Natural killer cell treated with Interleukin-12 subunit alpha and Interleukin-12 subunit beta and Interleukin-15 and Interleukin-18, amount 100 ng/mL, for 72 hours (primary cell): Measurements from ENCODE around the gene MS4A6A. TPM values are rescaled to one million over a fixed set of nuclear protein-coding genes. Genes with fewer than 3 reads are reported as not detected.
"Not testable (repeated sequence)": the region's sequence is repeated elsewhere in the genome, so short reads cannot be mapped to it uniquely, and the experiment has no call there.

ENCODE experiments used
- ATAC-seq, 2 donors: fragments of 150-1000 bp; cut with Tn5 transposase in 1 of 2; sonication (Bioruptor Pico), chemical (Tn5 transposase) in 1 of 2; 2 replicates each; pipeline ENCODE4 v1.10.0; 2021
- DNase-seq: peaks from one replicate; pipeline ENCODE4 v3.0.0; 2022; ENCODE audit warnings: low spot score
- H3K27ac Mint-ChIP-seq, 2 donors: 1 replicate in 1 of 2; 2 replicates in 1 of 2; pipeline ENCODE4 v1.8.0; 2022; ENCODE audit warnings: mixed read lengths in 2 of 2, mild to moderate bottlenecking in 1 of 2, moderate library complexity in 1 of 2
- H3K27me3 Mint-ChIP-seq, 2 donors: 1 replicate in 1 of 2; 2 replicates in 1 of 2; pipeline ENCODE4 v1.8.0; 2022; ENCODE audit warnings: mixed read lengths in 2 of 2
- H3K36me3 Mint-ChIP-seq: one replicate; pipeline ENCODE4 v1.8.0; 2022; ENCODE audit warnings: mixed read lengths
- H3K4me1 Mint-ChIP-seq, 2 donors: 1 replicate in 1 of 2; 2 replicates in 1 of 2; pipeline ENCODE4 v1.8.0; 2022; ENCODE audit warnings: low read depth in 2 of 2, mixed read lengths in 2 of 2, mild to moderate bottlenecking in 1 of 2
- H3K4me3 Mint-ChIP-seq: one replicate; pipeline ENCODE4 v1.8.0; 2022; ENCODE audit warnings: mixed read lengths
- H3K9me3 Mint-ChIP-seq: 2 replicates; pipeline ENCODE4 v1.8.0; 2022; ENCODE audit warnings: mixed read lengths
- total RNA-seq, 2 donors: library from RNA; stranded (reverse); gene quantifications; one replicate each; pipeline ENCODE4 v1.2.3, GENCODE V29; 2022

The MS4A6A gene, protein sequence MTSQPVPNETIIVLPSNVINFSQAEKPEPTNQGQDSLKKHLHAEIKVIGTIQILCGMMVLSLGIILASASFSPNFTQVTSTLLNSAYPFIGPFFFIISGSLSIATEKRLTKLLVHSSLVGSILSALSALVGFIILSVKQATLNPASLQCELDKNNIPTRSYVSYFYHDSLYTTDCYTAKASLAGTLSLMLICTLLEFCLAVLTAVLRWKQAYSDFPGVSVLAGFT
- total RNA-seq = not detected

GRCh38 chr11:60182541-60183330 is at the start of gene MS4A6A:
Gene MS4A6A, minus strand, starts transcription at chr11:60183083. Its CDS starts 1,356 bp downstream, at chr11:60181727.
- Mint-ChIP-seq H3K27me3 (peaks cover 20 to 24% of the 10 kb centered on the region in 2 donors), H3K4me3 (no peak within 1 kb of the TSS), H3K9me3 (no peaks in the 10 kb centered on the region), H3K36me3 (no peaks in the 10 kb centered on the region), H3K4me1 (no peaks in the 10 kb centered on the region), H3K27ac (no peak within 1 kb of the TSS)
- ATAC-seq = no peak
- no peak for DNase-seq

DNA sequence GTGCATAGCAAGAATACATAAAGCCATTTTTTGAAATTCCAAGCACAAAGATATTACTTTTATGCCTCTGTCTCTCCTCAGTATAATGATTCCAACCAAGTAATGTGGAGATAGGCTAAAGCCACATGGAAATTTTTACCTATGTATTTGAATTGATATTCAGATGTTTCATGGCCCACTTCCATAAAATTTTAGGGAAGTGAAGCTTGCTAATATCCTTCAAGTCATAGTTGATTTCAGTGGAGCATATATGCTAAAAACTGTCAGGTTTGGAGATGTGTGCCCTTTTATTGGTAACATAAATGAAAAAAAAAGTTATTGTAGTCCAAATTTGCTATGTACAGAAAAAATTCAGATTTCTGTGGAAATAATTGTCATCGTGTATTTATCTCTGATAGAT is 47.8 kb upstream of the MS4A6A start:
- Mint-ChIP-seq H3K27me3 (peaks cover 0 to 6% of the 10 kb centered on the region in 2 donors), H3K27ac (no peak overlapping the region), H3K36me3 (no peaks in the 10 kb centered on the region), H3K4me1 (no peaks in the 10 kb centered on the region), H3K9me3 (no peaks in the 10 kb centered on the region), H3K4me3 (no peak overlapping the region)
- DNase-seq (no peak), ATAC-seq (no peak)

DNA sequence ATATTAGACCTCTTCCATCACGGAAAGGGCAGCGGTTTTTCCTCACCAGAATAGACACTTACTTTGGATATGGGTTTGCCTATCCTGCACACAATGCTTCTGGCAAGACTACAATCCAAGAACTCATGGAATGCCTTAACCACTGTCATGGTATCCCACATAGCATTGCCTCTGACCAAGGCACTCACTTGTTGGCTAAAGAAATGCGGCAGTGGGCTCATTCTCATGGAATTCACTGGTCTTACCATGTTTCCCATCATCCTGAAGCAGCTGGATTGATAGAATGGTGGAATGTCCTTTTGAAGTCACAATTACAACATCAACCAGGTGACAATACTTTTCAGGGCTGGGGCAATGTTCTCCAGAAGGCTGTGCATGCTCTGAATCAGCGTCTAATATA is 39.3 kb upstream of the MS4A6A start:
- no peak overlapping the region for H3K4me3 Mint-ChIP-seq
- ATAC-seq = no peak

DNA sequence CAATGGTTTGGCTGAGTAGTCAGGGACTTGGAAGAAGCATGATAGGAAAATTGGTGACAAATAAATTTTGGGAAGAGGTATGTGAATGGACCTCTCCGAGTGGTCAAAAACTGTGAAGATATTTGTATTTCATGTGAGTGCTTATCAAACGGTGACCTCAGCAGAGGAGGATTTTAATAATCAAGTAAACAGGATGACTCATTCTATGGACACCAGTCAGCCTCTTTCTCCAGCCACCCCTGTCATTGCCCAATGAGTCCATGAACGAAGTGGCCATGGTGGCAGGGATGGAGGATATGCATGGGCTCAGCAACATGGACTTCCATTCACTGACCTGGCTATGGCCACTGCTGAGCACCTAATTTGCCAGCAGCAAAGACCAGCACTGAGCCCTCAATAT is 38.8 kb upstream of the MS4A6A start:
- Mint-ChIP-seq H3K9me3 (no peaks in the 10 kb centered on the region), H3K27ac (no peak overlapping the region), H3K4me1 (no peaks in the 10 kb centered on the region), H3K4me3 (no peak overlapping the region), H3K36me3 (no peaks in the 10 kb centered on the region), H3K27me3 (peaks cover 8 to 27% of the 10 kb centered on the region in 2 donors)
- no peak for DNase-seq
- ATAC-seq = no peak

More for the DNA sequence above, 39.3 kb upstream of the MS4A6A start:
- H3K27ac Mint-ChIP-seq = no peak overlapping the region
- DNase-seq = no peak
- no peaks in the 10 kb centered on the region for H3K4me1 Mint-ChIP-seq
- no peaks in the 10 kb centered on the region for H3K36me3 Mint-ChIP-seq
- H3K27me3 Mint-ChIP-seq = peaks cover 8 to 27% of the 10 kb centered on the region in 2 donors
- no peaks in the 10 kb centered on the region for H3K9me3 Mint-ChIP-seq

DNA sequence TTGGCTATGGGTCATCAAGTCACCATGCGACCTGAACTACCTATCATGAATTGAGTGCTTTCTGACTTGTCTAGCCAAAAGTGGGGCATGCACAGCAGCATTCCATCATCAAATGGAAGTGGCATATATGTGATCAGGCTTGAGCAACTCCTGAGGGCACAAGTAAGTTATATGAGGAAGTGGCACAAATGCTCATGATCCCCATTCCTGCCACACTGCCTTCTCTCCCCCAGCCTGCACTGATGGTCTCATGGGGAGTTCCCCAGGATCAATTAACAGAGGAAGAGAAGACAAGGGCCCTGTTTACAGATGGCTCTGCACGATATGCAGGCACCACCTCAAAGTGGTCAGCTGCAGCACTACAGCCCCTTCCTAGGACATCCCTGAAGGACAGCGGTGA is 38.3 kb upstream of the MS4A6A start:
- no peaks in the 10 kb centered on the region for H3K36me3 Mint-ChIP-seq
- no peak overlapping the region for H3K27ac Mint-ChIP-seq
- no peak overlapping the region for H3K4me3 Mint-ChIP-seq

DNA sequence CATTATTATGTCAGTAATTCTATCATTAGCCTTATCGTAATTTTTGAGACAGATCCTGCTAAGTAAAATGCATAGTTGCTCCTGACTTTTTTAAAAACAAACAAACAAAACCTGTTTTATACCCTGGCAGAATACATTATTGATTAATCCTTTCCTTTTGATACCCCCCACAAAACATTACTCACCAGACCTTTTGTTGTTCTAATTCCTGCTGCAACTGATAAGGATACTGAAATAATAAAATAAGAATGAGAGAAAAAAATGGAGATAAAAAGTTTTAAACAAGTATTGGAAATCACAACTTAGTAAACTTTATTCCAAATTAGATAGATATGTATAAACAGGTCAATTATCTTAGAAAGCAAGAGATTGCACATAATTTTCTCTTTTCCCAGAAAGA is 31.5 kb upstream of the MS4A6A start:
- Mint-ChIP-seq H3K9me3 (no peaks in the 10 kb centered on the region), H3K27me3 (peaks cover 10 to 31% of the 10 kb centered on the region in 2 donors), H3K27ac (no peak overlapping the region), H3K36me3 (no peaks in the 10 kb centered on the region), H3K4me1 (no peaks in the 10 kb centered on the region), H3K4me3 (no peak overlapping the region)
- DNase-seq = no peak
- ATAC-seq = no peak

More for the DNA sequence above, 38.3 kb upstream of the MS4A6A start:
- ATAC-seq (no peak), DNase-seq (no peak)
- Mint-ChIP-seq H3K4me1 (no peaks in the 10 kb centered on the region), H3K27me3 (peaks cover 8 to 27% of the 10 kb centered on the region in 2 donors), H3K9me3 (no peaks in the 10 kb centered on the region)

DNA sequence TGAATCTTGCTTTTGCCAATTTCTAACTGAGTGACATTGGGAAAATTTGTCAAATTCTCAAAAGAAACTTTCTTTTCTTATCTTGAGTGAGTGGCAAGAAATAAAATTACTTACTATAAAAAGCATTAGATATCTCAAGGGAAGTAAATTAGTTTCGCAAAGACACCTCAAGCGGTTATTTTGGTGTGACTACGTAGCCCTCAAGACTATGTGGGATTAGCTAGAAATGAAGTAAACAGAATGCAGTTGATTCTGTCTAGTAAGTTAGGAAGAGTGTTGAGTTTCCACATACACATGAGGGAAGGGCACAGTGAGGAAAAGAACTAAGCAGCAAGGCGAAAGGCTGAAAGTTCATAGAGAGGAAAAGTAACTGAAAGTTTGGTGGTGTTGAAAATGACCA is 28.3 kb upstream of the MS4A6A start:
- no peaks in the 10 kb centered on the region for H3K36me3 Mint-ChIP-seq
- ATAC-seq (no peak), DNase-seq (no peak)
- H3K27ac Mint-ChIP-seq = no peak overlapping the region
- no peak overlapping the region for H3K4me3 Mint-ChIP-seq
- H3K9me3 Mint-ChIP-seq = no peaks in the 10 kb centered on the region
- no peaks in the 10 kb centered on the region for H3K4me1 Mint-ChIP-seq
- peaks cover 8 to 22% of the 10 kb centered on the region in 2 donors for H3K27me3 Mint-ChIP-seq

DNA sequence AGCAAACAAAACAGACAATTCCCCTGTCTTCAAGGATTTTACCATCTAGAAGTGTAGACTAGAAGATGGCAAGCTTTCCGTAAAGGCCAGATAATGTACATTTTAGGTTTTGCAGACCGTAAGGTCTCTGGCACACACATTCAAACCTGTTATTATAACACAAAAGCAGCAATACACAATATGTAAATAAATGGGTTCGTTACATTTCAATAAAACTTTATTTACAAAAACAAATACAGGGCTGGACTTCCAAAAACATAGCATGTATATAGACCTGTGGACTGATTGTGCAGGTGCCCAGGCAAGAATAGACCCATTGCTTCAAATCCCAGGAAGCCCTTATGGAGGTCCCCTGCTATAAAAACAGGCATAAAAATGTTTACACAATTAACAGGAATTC is 27.1 kb upstream of the MS4A6A start:
- H3K36me3 Mint-ChIP-seq = no peaks in the 10 kb centered on the region
- no peak for ATAC-seq
- peaks cover 10 to 22% of the 10 kb centered on the region in 2 donors for H3K27me3 Mint-ChIP-seq
- no peaks in the 10 kb centered on the region for H3K4me1 Mint-ChIP-seq
- H3K9me3 Mint-ChIP-seq = no peaks in the 10 kb centered on the region
- no peak overlapping the region for H3K4me3 Mint-ChIP-seq
- no peak for DNase-seq
- no peak overlapping the region for H3K27ac Mint-ChIP-seq

DNA sequence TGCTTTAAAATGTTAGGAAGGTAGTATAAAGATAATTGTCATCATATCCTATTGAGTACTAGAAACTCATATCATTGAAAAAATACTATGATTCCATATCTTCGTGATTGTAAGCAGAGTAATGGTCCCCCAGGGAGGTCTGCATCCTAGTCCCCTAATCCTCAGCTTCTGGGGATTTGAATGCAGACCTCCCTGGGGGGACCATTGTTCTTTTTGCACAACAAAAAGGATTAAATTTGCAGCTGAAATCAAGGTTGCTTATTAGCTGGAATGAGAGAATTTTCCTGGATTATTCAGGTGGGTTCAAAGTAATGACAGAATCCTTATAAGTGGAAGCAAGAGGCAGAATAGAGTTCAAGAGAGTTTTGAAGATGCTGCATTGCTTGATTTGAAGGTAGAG is 26.1 kb upstream of the MS4A6A start:
- Mint-ChIP-seq H3K36me3 (no peaks in the 10 kb centered on the region), H3K4me3 (no peak overlapping the region), H3K27ac (no peak overlapping the region), H3K4me1 (no peaks in the 10 kb centered on the region), H3K27me3 (peaks cover 13 to 22% of the 10 kb centered on the region in 2 donors), H3K9me3 (no peaks in the 10 kb centered on the region)
- ATAC-seq = no peak
- no peak for DNase-seq

GRCh38 chr11:60208146-60208895 is 25.4 kb upstream of the MS4A6A start:
- H3K27me3 Mint-ChIP-seq = peaks cover 12 to 19% of the 10 kb centered on the region in 2 donors
- no peaks in the 10 kb centered on the region for H3K9me3 Mint-ChIP-seq
- no peak overlapping the region for H3K27ac Mint-ChIP-seq
- DNase-seq = no peak
- no peak for ATAC-seq
- H3K4me3 Mint-ChIP-seq = no peak overlapping the region
- H3K36me3 Mint-ChIP-seq = no peaks in the 10 kb centered on the region
- no peaks in the 10 kb centered on the region for H3K4me1 Mint-ChIP-seq

DNA sequence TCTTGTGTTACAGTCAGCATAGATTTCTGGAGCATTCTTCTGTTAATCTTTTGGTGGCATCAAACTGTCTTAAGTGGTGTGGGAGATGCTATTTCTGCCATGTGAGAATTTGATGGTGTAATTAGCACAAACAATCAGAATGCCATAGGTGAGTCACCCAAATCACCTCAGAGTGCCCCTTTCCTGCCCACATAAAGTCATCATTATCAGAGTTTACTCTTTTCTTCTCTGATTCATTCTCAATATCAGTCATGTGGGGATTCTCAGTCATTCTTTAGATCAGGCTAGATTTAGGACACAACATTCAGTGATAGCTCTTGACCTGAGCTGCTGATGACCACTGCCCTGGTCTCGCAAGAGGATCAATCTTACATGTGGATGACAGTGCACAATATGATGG is 23.7 kb upstream of the MS4A6A start:
- Mint-ChIP-seq H3K4me1 (no peaks in the 10 kb centered on the region), H3K4me3 (no peak overlapping the region), H3K9me3 (no peaks in the 10 kb centered on the region), H3K27me3 (peaks cover 9 to 13% of the 10 kb centered on the region in 2 donors), H3K27ac (no peak overlapping the region), H3K36me3 (no peaks in the 10 kb centered on the region)
- no peak for DNase-seq
- ATAC-seq = peak in 1 of 2 donors; percentile 24

DNA sequence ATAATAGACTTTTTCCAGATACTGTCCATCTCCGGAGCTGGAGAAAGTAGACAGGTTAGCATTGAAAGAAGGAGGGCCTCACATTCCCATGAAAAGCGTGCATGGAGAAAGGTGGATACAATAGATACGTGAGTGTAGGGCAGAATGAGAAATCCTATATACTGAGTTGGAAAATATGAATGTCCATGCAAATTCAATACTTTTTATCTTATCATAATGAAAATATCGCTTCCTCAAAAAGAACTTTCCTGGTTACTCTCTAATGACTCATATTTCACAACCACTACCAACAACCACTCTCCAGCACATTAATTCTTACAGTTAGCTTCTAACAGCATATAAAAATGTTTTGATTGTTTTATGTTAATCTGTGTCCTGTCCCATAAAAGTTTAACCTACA is 22.0 kb upstream of the MS4A6A start:
- no peaks in the 10 kb centered on the region for H3K36me3 Mint-ChIP-seq
- H3K27ac Mint-ChIP-seq = no peak overlapping the region
- ATAC-seq = no peak
- H3K27me3 Mint-ChIP-seq = peaks cover 6 to 7% of the 10 kb centered on the region in 2 donors
- no peaks in the 10 kb centered on the region for H3K9me3 Mint-ChIP-seq
- no peak for DNase-seq
- H3K4me3 Mint-ChIP-seq = no peak overlapping the region
- H3K4me1 Mint-ChIP-seq = no peaks in the 10 kb centered on the region

DNA sequence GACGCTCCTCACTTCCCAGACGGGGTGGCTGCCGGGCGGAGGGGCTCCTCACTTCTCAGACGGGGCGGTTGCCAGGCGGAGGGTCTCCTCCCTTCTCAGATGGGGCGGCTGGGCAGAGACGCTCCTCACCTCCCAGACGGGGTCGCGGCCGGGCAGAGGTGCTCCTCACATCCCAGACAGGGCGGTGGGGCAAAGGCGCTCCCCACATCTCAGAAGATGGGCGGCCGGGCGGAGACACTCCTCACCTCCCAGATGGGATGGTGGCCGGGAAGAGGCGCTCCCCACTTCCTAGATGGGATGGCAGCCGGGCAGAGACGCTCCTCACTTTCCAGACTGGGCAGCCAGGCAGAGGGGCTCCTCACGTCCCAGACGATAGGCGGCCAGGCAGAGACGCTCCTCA is 18.5 kb upstream of the MS4A6A start:
- H3K9me3 Mint-ChIP-seq, ATAC-seq: not testable (repeated sequence)

GRCh38 chr11:60197442-60197841 is 14.6 kb upstream of the MS4A6A start:
- no peak for ATAC-seq
- Mint-ChIP-seq H3K4me3 (no peak overlapping the region), H3K36me3 (no peaks in the 10 kb centered on the region), H3K27me3 (peaks cover 19 to 40% of the 10 kb centered on the region in 2 donors), H3K4me1 (peaks cover 0 to 3% of the 10 kb centered on the region in 2 donors), H3K9me3 (no peaks in the 10 kb centered on the region), H3K27ac (no peak overlapping the region)
- no peak for DNase-seq

More for the DNA sequence above, 18.5 kb upstream of the MS4A6A start:
- H3K4me3 Mint-ChIP-seq, H3K36me3 Mint-ChIP-seq, H3K27ac Mint-ChIP-seq, H3K4me1 Mint-ChIP-seq, DNase-seq: not testable (repeated sequence)
- peaks cover 12 to 13% of the 10 kb centered on the region in 2 donors for H3K27me3 Mint-ChIP-seq
